ENCODE data around the gene C12orf76. TPM values are rescaled to one million over a fixed set of nuclear protein-coding genes. Genes with fewer than 3 reads are reported as not detected.
"Not testable (repeated sequence)": the region's sequence is repeated elsewhere in the genome, so short reads cannot be mapped to it uniquely, and the experiment has no call there.

C12orf76 gene
- total RNA-seq, 1 donor from 2014 or later: 25.1 TPM

GRCh38 chr12:110073049-110073831 lies 24.9 kb upstream of the C12orf76 start:
- intact Hi-C loops (cut with micrococcal nuclease): no loop called here
- Mint-ChIP-seq H3K4me3 (peak overlapping the region; percentile 96), H3K27me3 (no peaks in the 10 kb centered on the region), H3K27ac (peak overlapping the region; percentile 96), H3K36me3 (ENCODE audit: low read depth) (peaks cover 25% of the 10 kb centered on the region), H3K9me3 (peaks cover 9% of the 10 kb centered on the region), H3K4me1 (peaks cover 43% of the 10 kb centered on the region)
- DNase-seq: peak; percentile 81

GRCh38 chr12:110072636-110073035 lies 24.3 kb upstream of the C12orf76 start:
- peak overlapping the region; percentile 96 for H3K4me3 Mint-ChIP-seq
- intact Hi-C loops (cut with micrococcal nuclease); H3K9me3 Mint-ChIP-seq; DNase-seq; H3K27me3 Mint-ChIP-seq: not testable (repeated sequence)
- H3K4me1 Mint-ChIP-seq: peaks cover 42% of the 10 kb centered on the region
- peak overlapping the region; percentile 96 for H3K27ac Mint-ChIP-seq
- peaks cover 28% of the 10 kb centered on the region for H3K36me3 Mint-ChIP-seq (ENCODE audit: low read depth)

- DNase-seq: no peak
- intact Hi-C loops (cut with micrococcal nuclease): no loop called here
- H3K4me1 Mint-ChIP-seq: peaks cover 39% of the 10 kb centered on the region
- peaks cover 9% of the 10 kb centered on the region for H3K9me3 Mint-ChIP-seq
- H3K27ac Mint-ChIP-seq: peak overlapping the region; percentile 72
- H3K4me3 Mint-ChIP-seq: peak overlapping the region; percentile 96
- H3K27me3 Mint-ChIP-seq: no peaks in the 10 kb centered on the region
- H3K36me3 Mint-ChIP-seq (ENCODE audit: low read depth): peaks cover 32% of the 10 kb centered on the region
Observed at GRCh38 chr12:110071967-110072366, 23.6 kb upstream of the C12orf76 start.

GRCh38 chr12:110071504-110071903 lies 23.2 kb upstream of the C12orf76 start:
- peak overlapping the region; percentile 9 for H3K27ac Mint-ChIP-seq
- H3K27me3 Mint-ChIP-seq: no peaks in the 10 kb centered on the region
- H3K4me3 Mint-ChIP-seq: peak overlapping the region; percentile 96
- H3K9me3 Mint-ChIP-seq: peaks cover 9% of the 10 kb centered on the region
- intact Hi-C loops (cut with micrococcal nuclease): no loop called here
- no peak for DNase-seq
- peaks cover 39% of the 10 kb centered on the region for H3K4me1 Mint-ChIP-seq
- H3K36me3 Mint-ChIP-seq (ENCODE audit: low read depth): peaks cover 32% of the 10 kb centered on the region

- Mint-ChIP-seq H3K27ac (peak overlapping the region; percentile 18), H3K36me3 (ENCODE audit: low read depth) (peaks cover 36% of the 10 kb centered on the region), H3K9me3 (peaks cover 9% of the 10 kb centered on the region), H3K4me3 (no peak overlapping the region), H3K27me3 (no peaks in the 10 kb centered on the region), H3K4me1 (peaks cover 36% of the 10 kb centered on the region)
- no peak for DNase-seq
- intact Hi-C loops (cut with micrococcal nuclease): no loop called here
Observed at GRCh38 chr12:110068654-110069053, 20.3 kb upstream of the C12orf76 start.

GRCh38 chr12:110068115-110068514 lies 19.8 kb upstream of the C12orf76 start:
- DNase-seq; H3K27ac Mint-ChIP-seq; intact Hi-C loops (cut with micrococcal nuclease); H3K4me3 Mint-ChIP-seq; H3K9me3 Mint-ChIP-seq; H3K27me3 Mint-ChIP-seq: not testable (repeated sequence)
- peaks cover 31% of the 10 kb centered on the region for H3K4me1 Mint-ChIP-seq
- H3K36me3 Mint-ChIP-seq (ENCODE audit: low read depth): peaks cover 33% of the 10 kb centered on the region

GRCh38 chr12:110067531-110067930 lies 19.2 kb upstream of the C12orf76 start:
- Mint-ChIP-seq H3K4me1 (peaks cover 28% of the 10 kb centered on the region), H3K36me3 (ENCODE audit: low read depth) (peaks cover 30% of the 10 kb centered on the region), H3K4me3 (no peak overlapping the region), H3K27ac (no peak overlapping the region), H3K27me3 (no peaks in the 10 kb centered on the region), H3K9me3 (peaks cover 9% of the 10 kb centered on the region)
- intact Hi-C loops (cut with micrococcal nuclease): no loop called here
- no peak for DNase-seq

GRCh38 chr12:110065540-110065939 lies 17.2 kb upstream of the C12orf76 start:
- no peaks in the 10 kb centered on the region for H3K27me3 Mint-ChIP-seq
- peaks cover 22% of the 10 kb centered on the region for H3K36me3 Mint-ChIP-seq (ENCODE audit: low read depth)
- no peak for DNase-seq
- intact Hi-C loops (cut with micrococcal nuclease): no loop called here
- H3K4me3 Mint-ChIP-seq: no peak overlapping the region
- peaks cover 30% of the 10 kb centered on the region for H3K4me1 Mint-ChIP-seq
- H3K27ac Mint-ChIP-seq: no peak overlapping the region
- peaks cover 3% of the 10 kb centered on the region for H3K9me3 Mint-ChIP-seq

GRCh38 chr12:110062241-110062640 lies 13.9 kb upstream of the C12orf76 start:
- peaks cover 3% of the 10 kb centered on the region for H3K9me3 Mint-ChIP-seq
- peaks cover 39% of the 10 kb centered on the region for H3K4me1 Mint-ChIP-seq
- H3K27me3 Mint-ChIP-seq: no peaks in the 10 kb centered on the region
- H3K27ac Mint-ChIP-seq: no peak overlapping the region
- no peak for DNase-seq
- H3K36me3 Mint-ChIP-seq (ENCODE audit: low read depth): peaks cover 18% of the 10 kb centered on the region
- no peak overlapping the region for H3K4me3 Mint-ChIP-seq
- intact Hi-C loops (cut with micrococcal nuclease): no loop called here

- Mint-ChIP-seq H3K36me3 (ENCODE audit: low read depth) (peaks cover 29% of the 10 kb centered on the region), H3K4me3 (peak overlapping the region; percentile 55), H3K9me3 (peaks cover 10% of the 10 kb centered on the region), H3K4me1 (peaks cover 48% of the 10 kb centered on the region), H3K27me3 (no peaks in the 10 kb centered on the region), H3K27ac (peak overlapping the region; percentile 89)
- intact Hi-C loops (cut with micrococcal nuclease): no loop called here
- DNase-seq: no peak
Observed at GRCh38 chr12:110059651-110060000, 11.3 kb upstream of the C12orf76 start.

GRCh38 chr12:110058875-110059615 lies 10.7 kb upstream of the C12orf76 start:
- intact Hi-C loops (cut with micrococcal nuclease): no loop called here
- no peaks in the 10 kb centered on the region for H3K27me3 Mint-ChIP-seq
- peaks cover 50% of the 10 kb centered on the region for H3K4me1 Mint-ChIP-seq
- peaks cover 31% of the 10 kb centered on the region for H3K36me3 Mint-ChIP-seq (ENCODE audit: low read depth)
- DNase-seq: no peak
- peak overlapping the region; percentile 55 for H3K4me3 Mint-ChIP-seq
- peaks cover 10% of the 10 kb centered on the region for H3K9me3 Mint-ChIP-seq
- H3K27ac Mint-ChIP-seq: peak overlapping the region; percentile 89

GRCh38 chr12:110056643-110057042 lies 8.3 kb upstream of the C12orf76 start:
- intact Hi-C loops (cut with micrococcal nuclease); H3K9me3 Mint-ChIP-seq: not testable (repeated sequence)

GRCh38 chr12:110055375-110056352 lies 7.3 kb upstream of the C12orf76 start:
- H3K27me3 Mint-ChIP-seq, H3K9me3 Mint-ChIP-seq: not testable (repeated sequence)
- Mint-ChIP-seq H3K27ac (peak overlapping the region; percentile 90), H3K4me1 (peaks cover 37% of the 10 kb centered on the region), H3K4me3 (peak overlapping the region; percentile 11), H3K36me3 (ENCODE audit: low read depth) (peaks cover 27% of the 10 kb centered on the region)
- intact Hi-C loops (cut with micrococcal nuclease): loop anchor here (1.0 kb wide), 1 partner anchor 24 kb away; no protein-coding TSS in a partner anchor
- peak; percentile 67 for DNase-seq

More at GRCh38 chr12:110056643-110057042, 8.3 kb upstream of the C12orf76 start:
- not testable (repeated sequence) for H3K27me3 Mint-ChIP-seq, DNase-seq, H3K4me3 Mint-ChIP-seq
- Mint-ChIP-seq H3K4me1 (peaks cover 44% of the 10 kb centered on the region), H3K27ac (peak overlapping the region; percentile 90), H3K36me3 (ENCODE audit: low read depth) (peaks cover 31% of the 10 kb centered on the region)
